ENCODE results near the gene REXO4. TPM values are rescaled to one million over a fixed set of nuclear protein-coding genes. Genes with fewer than 3 reads are reported as not detected.

REXO4 gene
- total RNA-seq, 4 donors from 2014 or later: 12.1 to 21.9 (median 16.0) TPM

GRCh38 chr9:133385452-133385851 is 32.4 kb downstream of the REXO4 start:
- no peak overlapping the region for H3K27ac ChIP-seq
- no peaks in the 10 kb centered on the region for H3K36me3 ChIP-seq
- no peak overlapping the region for H3K4me3 ChIP-seq
- in situ Hi-C loops (cut with MboI; ENCODE audit: low pct_ligation_motif_present in 1 of 4, low pct_unique_long_range_greater_than_20kb in 1 of 4, low sequenced_read_pairs in 3 of 4) (no loop called here), intact Hi-C loops (cut with DNase I; ENCODE audit: low total_unique reads) (no loop called here)
- DNase-seq: no peak
- no peaks in the 10 kb centered on the region for H3K4me1 ChIP-seq
- TF ChIP-seq POLR2AphosphoS5 (IDR thresholded peaks at IDR 0.05) (no peak), CTCF (IDR thresholded peaks at IDR 0.05) (no peak), EP300 (IDR thresholded peaks at IDR 0.05; ENCODE audit: low read depth) (no peak), POLR2A (IDR thresholded peaks at IDR 0.05) (no peak)
- H3K27me3 ChIP-seq: no peaks in the 10 kb centered on the region
- 87% methylated on average over 14 of the region's 14 CpGs; no CpG with 5 or more reads in 1 of the 2 donors for WGBS, 2 donors (ENCODE audit: low coverage in 1 of 2)
- no peaks in the 10 kb centered on the region for H3K9me3 ChIP-seq

- Histone ChIP-seq H3K36me3 (no peaks in the 10 kb centered on the region), H3K4me3 (no peak overlapping the region), H3K4me1 (no peaks in the 10 kb centered on the region), H3K27ac (no peak overlapping the region), H3K27me3 (no peaks in the 10 kb centered on the region), H3K9me3 (no peaks in the 10 kb centered on the region)
- intact Hi-C loops (cut with DNase I; ENCODE audit: low total_unique reads) (no loop called here), in situ Hi-C loops (cut with MboI; ENCODE audit: low pct_ligation_motif_present in 1 of 4, low pct_unique_long_range_greater_than_20kb in 1 of 4, low sequenced_read_pairs in 3 of 4) (no loop called here)
- WGBS, 2 donors (ENCODE audit: low coverage in 1 of 2): 82 to 88% methylated on average over 10 to 17 of the region's 17 CpGs
- no peak for DNase-seq
- TF ChIP-seq POLR2A (IDR thresholded peaks at IDR 0.05) (no peak), EP300 (IDR thresholded peaks at IDR 0.05; ENCODE audit: low read depth) (no peak), POLR2AphosphoS5 (IDR thresholded peaks at IDR 0.05) (no peak), CTCF (IDR thresholded peaks at IDR 0.05) (no peak)
Measured at GRCh38 chr9:133384736-133385321, 33.0 kb downstream of the REXO4 start.

- Histone ChIP-seq H3K4me3 (no peak overlapping the region), H3K27me3 (no peaks in the 10 kb centered on the region), H3K9me3 (no peaks in the 10 kb centered on the region), H3K36me3 (no peaks in the 10 kb centered on the region), H3K27ac (no peak overlapping the region), H3K4me1 (no peaks in the 10 kb centered on the region)
- TF ChIP-seq POLR2AphosphoS5 (IDR thresholded peaks at IDR 0.05): no peak
- TF ChIP-seq CTCF (IDR thresholded peaks at IDR 0.05): no peak
- TF ChIP-seq POLR2A (IDR thresholded peaks at IDR 0.05): no peak
- TF ChIP-seq EP300 (IDR thresholded peaks at IDR 0.05; ENCODE audit: low read depth): no peak
- intact Hi-C loops (cut with DNase I; ENCODE audit: low total_unique reads): no loop called here
- in situ Hi-C loops (cut with MboI; ENCODE audit: low pct_ligation_motif_present in 1 of 4, low pct_unique_long_range_greater_than_20kb in 1 of 4, low sequenced_read_pairs in 3 of 4): no loop called here
- no peak for DNase-seq
- 88 to 100% methylated on average over 3 of the region's 3 CpGs for WGBS, 2 donors (ENCODE audit: low coverage in 1 of 2)
Measured at GRCh38 chr9:133383438-133383837, 34.4 kb downstream of the REXO4 start.

DNA sequence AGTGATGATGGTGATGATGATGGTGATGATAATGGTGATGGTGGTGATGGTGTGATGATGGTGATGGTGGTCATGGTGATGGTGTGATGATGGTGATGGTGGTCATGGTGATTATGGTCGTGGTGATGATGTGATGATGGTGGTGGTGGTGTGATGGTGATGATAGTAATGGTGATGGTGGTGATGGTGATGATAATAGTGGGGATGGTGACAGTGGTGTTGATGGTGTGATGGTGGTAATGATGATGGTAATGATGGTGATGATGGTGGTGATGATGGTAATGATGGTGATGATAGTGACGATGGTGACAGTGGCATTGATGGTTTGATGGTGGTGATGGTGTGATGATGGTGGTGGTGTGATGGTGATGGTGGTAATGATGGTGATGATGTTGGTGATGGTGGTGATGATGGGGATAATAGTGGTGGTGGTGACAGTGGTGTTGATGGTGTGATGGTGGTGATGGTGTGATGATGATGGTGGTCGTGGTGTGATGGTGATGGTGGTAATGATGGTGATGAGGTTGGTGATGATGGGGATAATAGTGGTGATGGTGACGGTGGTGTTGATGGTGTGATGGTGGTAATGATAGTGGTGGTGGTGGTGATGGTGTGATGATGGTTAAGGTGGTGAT is 35.2 kb downstream of the REXO4 start:
- in situ Hi-C loops (cut with MboI; ENCODE audit: low pct_ligation_motif_present in 1 of 4, low pct_unique_long_range_greater_than_20kb in 1 of 4, low sequenced_read_pairs in 3 of 4) (no loop called here), intact Hi-C loops (cut with DNase I; ENCODE audit: low total_unique reads) (no loop called here)
- no peak for DNase-seq
- Histone ChIP-seq H3K27ac (no peak overlapping the region), H3K36me3 (no peaks in the 10 kb centered on the region), H3K4me1 (no peaks in the 10 kb centered on the region), H3K9me3 (no peaks in the 10 kb centered on the region), H3K4me3 (no peak overlapping the region), H3K27me3 (no peaks in the 10 kb centered on the region)
- WGBS, 2 donors (ENCODE audit: low coverage in 1 of 2): 89 to 91% methylated on average over 4 of the region's 4 CpGs
- TF ChIP-seq EP300 (IDR thresholded peaks at IDR 0.05; ENCODE audit: low read depth) (no peak), POLR2AphosphoS5 (IDR thresholded peaks at IDR 0.05) (no peak), POLR2A (IDR thresholded peaks at IDR 0.05) (no peak)

Measured in transverse colon (tissue), 4 donors.